ENCODE results near the gene STXBP5L.

- no peak for TF ChIP-seq CTCF (IDR thresholded peaks at IDR 0.05; ENCODE audit: poor library complexity, severe bottlenecking)
- no peak for TF ChIP-seq POLR2AphosphoS5 (IDR thresholded peaks at IDR 0.05)
- no peak for TF ChIP-seq MXI1 (conservative IDR thresholded peaks at IDR 0.05; ENCODE audit: poor library complexity, severe bottlenecking)
Observed at GRCh38 chr3:121295452-121295851, 387.4 kb downstream of the STXBP5L start.
